GM13977 (cell line): ENCODE measurements around the gene POLR2A.

ENCODE experiments used
- DNase-seq: peaks from one replicate; pipeline ENCODE4 v3.0.0; 2012; ENCODE audit warnings: low spot score
- in situ Hi-C: fragments of 300-500 bp; cut with MboI; formaldehyde crosslinking; loops from one replicate; pipeline ENCODE4 v1.12.0; 2022; ENCODE audit warnings: low sequenced_read_pairs, low pct_unique_long_range_greater_than_20kb, mixed read lengths, inconsistent platforms; ENCODE audit not compliant: unreplicated experiment
- TF ChIP-seq, protein P1 (sequence below): IDR thresholded peaks from 2 replicates; pipeline ENCODE4 v1.5.1; 2012; ENCODE audit warnings: mild to moderate bottlenecking, control low read depth; ENCODE audit not compliant: insufficient read depth; ENCODE audit errors: extremely low read depth, missing control alignments

The POLR2A gene

GRCh38 chr17:7501729-7502128, 17.6 kb downstream of the POLR2A start:
- TF ChIP-seq, protein P1, sequence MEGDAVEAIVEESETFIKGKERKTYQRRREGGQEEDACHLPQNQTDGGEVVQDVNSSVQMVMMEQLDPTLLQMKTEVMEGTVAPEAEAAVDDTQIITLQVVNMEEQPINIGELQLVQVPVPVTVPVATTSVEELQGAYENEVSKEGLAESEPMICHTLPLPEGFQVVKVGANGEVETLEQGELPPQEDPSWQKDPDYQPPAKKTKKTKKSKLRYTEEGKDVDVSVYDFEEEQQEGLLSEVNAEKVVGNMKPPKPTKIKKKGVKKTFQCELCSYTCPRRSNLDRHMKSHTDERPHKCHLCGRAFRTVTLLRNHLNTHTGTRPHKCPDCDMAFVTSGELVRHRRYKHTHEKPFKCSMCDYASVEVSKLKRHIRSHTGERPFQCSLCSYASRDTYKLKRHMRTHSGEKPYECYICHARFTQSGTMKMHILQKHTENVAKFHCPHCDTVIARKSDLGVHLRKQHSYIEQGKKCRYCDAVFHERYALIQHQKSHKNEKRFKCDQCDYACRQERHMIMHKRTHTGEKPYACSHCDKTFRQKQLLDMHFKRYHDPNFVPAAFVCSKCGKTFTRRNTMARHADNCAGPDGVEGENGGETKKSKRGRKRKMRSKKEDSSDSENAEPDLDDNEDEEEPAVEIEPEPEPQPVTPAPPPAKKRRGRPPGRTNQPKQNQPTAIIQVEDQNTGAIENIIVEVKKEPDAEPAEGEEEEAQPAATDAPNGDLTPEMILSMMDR: no peak
- in situ Hi-C loops: no loop called here
- DNase-seq: no peak

DNA sequence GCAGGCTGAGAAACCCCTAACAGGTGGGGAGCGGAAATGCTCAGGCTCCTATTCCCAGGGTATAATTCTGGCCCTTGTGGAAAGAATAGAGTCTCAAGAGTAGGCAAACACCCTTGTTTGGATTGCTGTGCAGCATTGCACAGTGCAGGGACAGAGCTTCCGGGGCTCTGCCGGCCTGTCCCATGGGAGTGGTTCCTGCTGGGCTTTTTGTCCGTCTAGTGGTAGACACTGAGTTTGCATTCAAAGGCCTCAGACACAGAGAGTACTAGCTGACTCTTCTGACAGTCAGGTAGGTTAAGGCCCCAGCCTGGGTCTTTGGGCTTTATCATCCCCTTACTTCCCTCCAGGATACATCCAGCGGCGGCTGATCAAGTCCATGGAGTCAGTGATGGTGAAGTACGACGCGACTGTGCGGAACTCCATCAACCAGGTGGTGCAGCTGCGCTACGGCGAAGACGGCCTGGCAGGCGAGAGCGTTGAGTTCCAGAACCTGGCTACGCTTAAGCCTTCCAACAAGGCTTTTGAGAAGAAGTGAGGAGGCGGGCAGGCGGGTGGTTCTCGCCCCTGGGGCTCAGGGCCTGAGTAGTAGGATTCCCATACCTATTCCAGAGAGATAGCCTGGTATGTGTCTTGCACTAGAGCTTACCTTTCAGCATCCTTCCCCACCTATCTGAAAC, 18.1 kb downstream of the POLR2A start:
- TF ChIP-seq, protein P1: no peak
- no peak for DNase-seq
- in situ Hi-C loops: no loop called here

GRCh38 chr17:7502987-7503386, 18.8 kb downstream of the POLR2A start:
- TF ChIP-seq, protein P1: peak; percentile 39
- no peak for DNase-seq
- in situ Hi-C loops: no loop called here

GRCh38 chr17:7503521-7503920, 19.4 kb downstream of the POLR2A start:
- TF ChIP-seq, protein P1: no peak
- DNase-seq: no peak
- in situ Hi-C loops: no loop called here

- TF ChIP-seq, protein P1: no peak
- DNase-seq: no peak
- in situ Hi-C loops: no loop called here
Measured at GRCh38 chr17:7508145-7508544, 24.0 kb downstream of the POLR2A start.

GRCh38 chr17:7508846-7509245, 24.7 kb downstream of the POLR2A start:
- DNase-seq: no peak
- in situ Hi-C loops: no loop called here
- TF ChIP-seq, protein P1: no peak
